ENCODE data around the gene MIR17HG.

MIR17HG gene

GRCh38 chr13:91357613-91358386 lies 10.3 kb downstream of the MIR17HG start:
- no peak overlapping the region for H3K4me3 ChIP-seq (ENCODE audit: low read depth, low read length)
- TF ChIP-seq CTCF (IDR thresholded peaks at IDR 0.05; ENCODE audit: low read depth, low read length) (no peak), MYC (IDR thresholded peaks at IDR 0.05; ENCODE audit: low read depth, low read length) (no peak), POLR2A (IDR thresholded peaks at IDR 0.05; ENCODE audit: extremely low read depth, insufficient read length) (no peak), MAX (IDR thresholded peaks at IDR 0.05; ENCODE audit: low read depth, low read length) (no peak)
- DNase-seq (ENCODE audit: low read depth): no peak

- TF ChIP-seq POLR2A (IDR thresholded peaks at IDR 0.05; ENCODE audit: extremely low read depth, insufficient read length) (peak; percentile 18), MYC (IDR thresholded peaks at IDR 0.05; ENCODE audit: low read depth, low read length) (no peak)
- DNase-seq (ENCODE audit: low read depth): peak; percentile 57
- H3K4me3 ChIP-seq (ENCODE audit: low read depth, low read length): no peak overlapping the region
Measured at GRCh38 chr13:91358387-91358782, 10.9 kb downstream of the MIR17HG start.

- no peak overlapping the region for H3K4me3 ChIP-seq (ENCODE audit: low read depth, low read length)
- no peak for DNase-seq (ENCODE audit: low read depth)
- TF ChIP-seq POLR2A (IDR thresholded peaks at IDR 0.05; ENCODE audit: extremely low read depth, insufficient read length) (no peak), CTCF (IDR thresholded peaks at IDR 0.05; ENCODE audit: low read depth, low read length) (no peak), MAX (IDR thresholded peaks at IDR 0.05; ENCODE audit: low read depth, low read length) (no peak), MYC (IDR thresholded peaks at IDR 0.05; ENCODE audit: low read depth, low read length) (no peak)
Measured at GRCh38 chr13:91359111-91359510, 11.6 kb downstream of the MIR17HG start.

- no peak for DNase-seq (ENCODE audit: low read depth)
- no peak overlapping the region for H3K4me3 ChIP-seq (ENCODE audit: low read depth, low read length)
- no peak for TF ChIP-seq MAX (IDR thresholded peaks at IDR 0.05; ENCODE audit: low read depth, low read length)
- no peak for TF ChIP-seq MYC (IDR thresholded peaks at IDR 0.05; ENCODE audit: low read depth, low read length)
- no peak for TF ChIP-seq POLR2A (IDR thresholded peaks at IDR 0.05; ENCODE audit: extremely low read depth, insufficient read length)
- no peak for TF ChIP-seq CTCF (IDR thresholded peaks at IDR 0.05; ENCODE audit: low read depth, low read length)
Measured at GRCh38 chr13:91359631-91360030, 12.1 kb downstream of the MIR17HG start.

GRCh38 chr13:91360246-91360751 lies 12.8 kb downstream of the MIR17HG start:
- no peak for DNase-seq (ENCODE audit: low read depth)
- TF ChIP-seq MAX (IDR thresholded peaks at IDR 0.05; ENCODE audit: low read depth, low read length) (no peak), CTCF (IDR thresholded peaks at IDR 0.05; ENCODE audit: low read depth, low read length) (no peak), MYC (IDR thresholded peaks at IDR 0.05; ENCODE audit: low read depth, low read length) (no peak), POLR2A (IDR thresholded peaks at IDR 0.05; ENCODE audit: extremely low read depth, insufficient read length) (peak; percentile 14)
- H3K4me3 ChIP-seq (ENCODE audit: low read depth, low read length): no peak overlapping the region

GRCh38 chr13:91361755-91362271 lies 14.3 kb downstream of the MIR17HG start:
- no peak for DNase-seq (ENCODE audit: low read depth)
- H3K4me3 ChIP-seq (ENCODE audit: low read depth, low read length): no peak overlapping the region
- TF ChIP-seq POLR2A (IDR thresholded peaks at IDR 0.05; ENCODE audit: extremely low read depth, insufficient read length) (no peak), CTCF (IDR thresholded peaks at IDR 0.05; ENCODE audit: low read depth, low read length) (no peak), MAX (IDR thresholded peaks at IDR 0.05; ENCODE audit: low read depth, low read length) (no peak), MYC (IDR thresholded peaks at IDR 0.05; ENCODE audit: low read depth, low read length) (no peak)
